Pons (tissue), 1 donor: Measurements from ENCODE around the gene HDAC6.

ENCODE experiments used
- DNase-seq: peaks from one replicate; pipeline ENCODE4 v3.0.0-alpha.2; 2016; ENCODE audit warnings: low spot score

The HDAC6 gene

GRCh38 chrX:48801280-48802088, at the start of gene HDAC6:
HDAC6 (plus strand) TSS chrX:48802067; CDS start chrX:48802693, 626 bp downstream.
- peak; percentile 98 for DNase-seq

- DNase-seq: no peak
Observed at GRCh38 chrX:48752498-48752897, 49.4 kb upstream of the HDAC6 start.

- no peak for DNase-seq
Observed at GRCh38 chrX:48753708-48754228, 48.1 kb upstream of the HDAC6 start.

- no peak for DNase-seq
Observed at GRCh38 chrX:48754238-48754637, 47.6 kb upstream of the HDAC6 start.

- DNase-seq: no peak
Observed at GRCh38 chrX:48761674-48762471, 40.0 kb upstream of the HDAC6 start, which contains the start of gene GLOD5. GLOD5 (plus strand) TSS chrX:48761747; CDS start chrX:48761791, 44 bp downstream.

- DNase-seq: no peak
Observed at GRCh38 chrX:48769230-48769629, 32.6 kb upstream of the HDAC6 start.

GRCh38 chrX:48770296-48770695, 31.6 kb upstream of the HDAC6 start:
- no peak for DNase-seq

GRCh38 chrX:48772602-48773001, 29.3 kb upstream of the HDAC6 start:
- no peak for DNase-seq

GRCh38 chrX:48776818-48777439, 24.9 kb upstream of the HDAC6 start:
- no peak for DNase-seq

- DNase-seq: no peak
Observed at GRCh38 chrX:48779399-48779798, 22.5 kb upstream of the HDAC6 start.

- DNase-seq: no peak
Observed at GRCh38 chrX:48781705-48782104, 20.2 kb upstream of the HDAC6 start.

GRCh38 chrX:48782216-48782615, 19.7 kb upstream of the HDAC6 start:
- no peak for DNase-seq

GRCh38 chrX:48782795-48783194, 19.1 kb upstream of the HDAC6 start:
- DNase-seq: no peak

GRCh38 chrX:48784726-48785125, 17.1 kb upstream of the HDAC6 start:
- DNase-seq: no peak

- no peak for DNase-seq
Observed at GRCh38 chrX:48785186-48785539, 16.7 kb upstream of the HDAC6 start.

- DNase-seq: no peak
Observed at GRCh38 chrX:48785540-48786214, 16.2 kb upstream of the HDAC6 start.

- no peak for DNase-seq
Observed at GRCh38 chrX:48786341-48786800, 15.5 kb upstream of the HDAC6 start, which contains the start of gene GATA1. GATA1 (plus strand) TSS chrX:48786590; CDS start chrX:48791110, 4,520 bp downstream.

GRCh38 chrX:48786825-48787504, 14.9 kb upstream of the HDAC6 start:
- DNase-seq: no peak

- no peak for DNase-seq
Observed at GRCh38 chrX:48787505-48788443, 14.1 kb upstream of the HDAC6 start.
